ENCODE results near the gene PHGDH.

- TF ChIP-seq POLR2A (IDR thresholded peaks at IDR 0.05) (no peak), CTCF (IDR thresholded peaks at IDR 0.05) (no peak)
These were observed 37.6 kb upstream of the PHGDH start for GRCh38 chr1:119674111-119674526.

Data from uterus (tissue), 2 donors.